GM12872 (cell line): ENCODE results near the gene METRN.

Experiments
- CTCF ChIP-seq: IDR thresholded peaks from 3 replicates; pipeline ENCODE4 v1.5.1; 2011; ENCODE audit warnings: low read depth, mild to moderate bottlenecking, low read length, moderate library complexity; ENCODE audit not compliant: insufficient read depth

Gene METRN

GRCh38 chr16:734981-735881, 20.3 kb downstream of the METRN start:
- no peak for TF ChIP-seq CTCF

- no peak for TF ChIP-seq CTCF
These were observed 21.1 kb downstream of the METRN start for GRCh38 chr16:735982-736453.

GRCh38 chr16:736936-737481, 22.1 kb downstream of the METRN start:
- no peak for TF ChIP-seq CTCF

GRCh38 chr16:739560-740458, 24.9 kb downstream of the METRN start:
- TF ChIP-seq CTCF, result no peak

- TF ChIP-seq CTCF, result no peak
These were observed 25.5 kb downstream of the METRN start for GRCh38 chr16:740459-740763.

- TF ChIP-seq CTCF, result peak; percentile 90
These were observed 26.0 kb downstream of the METRN start, which contains the start of gene CIAO3 for GRCh38 chr16:740764-741505. Gene CIAO3 (minus strand): TSS chr16:740997. CDS start chr16:740985, 12 bp downstream.
